ENCODE results near the gene SLC7A8. TPM values are rescaled to one million over a fixed set of nuclear protein-coding genes. Genes with fewer than 3 reads are reported as not detected.

SLC7A8 gene
- total and polyA plus RNA-seq, 10 of the 15 experiments (the other 5 are each of a cell fraction or from before 2014, with no cell fraction given): 0.06 to 0.28 (median 0.21) TPM; not detected in 7

- H3K4me3 ChIP-seq: no peak overlapping the region
- no peak overlapping the region for H3K9ac ChIP-seq (ENCODE audit: control insufficient read depth, insufficient read depth, low read length)
- ChIA-PET SMC1A (ENCODE audit: uncharacterized antibody, unreplicated experiment) (interaction anchor here (0.6 to 1.6 kb wide), 4 partner anchors 11 to 257 kb away, joined by 3 to 4 read pairs (median 3); no protein-coding TSS in a partner anchor), POLR2A (no interaction called here), RAD21 (ENCODE audit: unreplicated experiment) (interaction anchor here (1.1 kb wide), 1 partner anchor 177 kb away, joined by 4 read pairs; no protein-coding TSS in a partner anchor), CTCF (interaction anchor here (0.5 to 6.4 kb wide), 5 partner anchors 54 to 268 kb away, joined by 3 to 127 read pairs (median 4); partner anchors contain the start of gene SLC7A8)
- no TSS peak for BruUV-seq (replicated peaks)
- H4K20me1 ChIP-seq (ENCODE audit: control insufficient read depth, insufficient read depth): no peaks in the 10 kb centered on the region
- no peaks in the 10 kb centered on the region; a peak in 3 of 4 replicates for H3K27me3 ChIP-seq (replicated peaks in 1 of 2; ENCODE audit: control insufficient read depth in 2 of 2, insufficient read depth in 2 of 2, low read length in 1 of 2)
- 56% methylated on average over 8 of the region's 8 CpGs for WGBS (ENCODE audit: insufficient coverage, insufficient replicate concordance, low lambda C conversion rate, missing lambda C conversion rate)
- no peak for DNase-seq (ENCODE audit: low read depth, low spot score)
- in situ Hi-C loops (cut with MboI) (loop anchor here (10.0 kb wide), 1 partner anchor 61 kb away; the partner anchor contains the start of gene SLC7A8), intact Hi-C loops (cut with micrococcal nuclease; ENCODE audit: unreplicated experiment) (no loop called here)
- no peak overlapping the region for H2AFZ ChIP-seq (ENCODE audit: control insufficient read depth, low read depth, low read length)
- FAIRE-seq: no peak
- peaks cover 20% of the 10 kb centered on the region for H3K4me1 ChIP-seq (ENCODE audit: control insufficient read depth, insufficient read depth, low read length)
- no peaks in the 10 kb centered on the region for H3K79me2 ChIP-seq (ENCODE audit: control insufficient read depth, insufficient read depth, low read length)
- no peaks in the 10 kb centered on the region for H3K9me3 ChIP-seq (replicated peaks; ENCODE audit: control insufficient read depth, insufficient read depth, low read length)
- H3K36me3 ChIP-seq (ENCODE audit: control insufficient read depth in 2 of 2, insufficient read depth in 2 of 2, low read length in 1 of 2): no peaks in the 10 kb centered on the region
- ATAC-seq: no peak
- H3K27ac ChIP-seq (ENCODE audit: control insufficient read depth, insufficient read depth): no peak overlapping the region
- TF ChIP-seq LARP7 (IDR thresholded peaks at IDR 0.05): no peak
- no peak for TF ChIP-seq IRF4 (IDR thresholded peaks at IDR 0.05; ENCODE audit: low read depth, low read length)
- TF ChIP-seq NRF1 (conservative IDR thresholded peaks at IDR 0.05; ENCODE audit: low read depth, low read length): no peak
- no peak for TF ChIP-seq IKZF1 (conservative IDR thresholded peaks at IDR 0.05)
- TF ChIP-seq JUNB (IDR thresholded peaks at IDR 0.05): no peak
- no peak for TF ChIP-seq ZZZ3 (IDR thresholded peaks at IDR 0.05; ENCODE audit: control insufficient read depth, insufficient read length, low read depth)
- no peak for TF ChIP-seq SIN3A (IDR thresholded peaks at IDR 0.05; ENCODE audit: low read depth, low read length)
- TF ChIP-seq DPF2 (IDR thresholded peaks at IDR 0.05): no peak
- no peak overlapping the region for H3K4me2 ChIP-seq (ENCODE audit: control insufficient read depth, insufficient read depth)
These were observed 60.0 kb downstream of the SLC7A8 start for GRCh38 chr14:23123419-23123818.

- ChIA-PET RAD21 (ENCODE audit: unreplicated experiment) (interaction anchor here (0.9 to 2.2 kb wide), 5 partner anchors 45 to 258 kb away, joined by 3 to 15 read pairs (median 7); partner anchors contain the start of gene PABPN1), POLR2A (no interaction called here), SMC1A (ENCODE audit: uncharacterized antibody, unreplicated experiment) (interaction anchor here (1.9 to 3.2 kb wide), 6 partner anchors 16 to 258 kb away, joined by 4 to 34 read pairs (median 12); partner anchors contain the start of gene SLC7A8), CTCF (interaction anchor here (0.8 to 6.4 kb wide), 19 partner anchors 8 to 438 kb away, joined by 3 to 127 read pairs (median 23); partner anchors contain the start of genes ACIN1, C14orf119, PABPN1 and SLC7A8)
- FAIRE-seq (no peak), DNase-seq (ENCODE audit: low read depth, low spot score) (no peak), ATAC-seq (no peak)
- intact Hi-C loops (cut with micrococcal nuclease; ENCODE audit: unreplicated experiment) (no loop called here), in situ Hi-C loops (cut with MboI) (loop anchor here (10.0 kb wide), 1 partner anchor 63 kb away; the partner anchor contains the start of gene SLC7A8)
- Histone ChIP-seq H3K79me2 (ENCODE audit: control insufficient read depth, insufficient read depth, low read length) (no peaks in the 10 kb centered on the region), H3K4me2 (ENCODE audit: control insufficient read depth, insufficient read depth) (no peak overlapping the region), H3K4me1 (ENCODE audit: control insufficient read depth, insufficient read depth, low read length) (peaks cover 20% of the 10 kb centered on the region), H2AFZ (ENCODE audit: control insufficient read depth, low read depth, low read length) (no peak overlapping the region), H3K4me3 (no peak overlapping the region), H3K27me3 (replicated peaks in 1 of 2; ENCODE audit: control insufficient read depth in 2 of 2, insufficient read depth in 2 of 2, low read length in 1 of 2) (no peaks in the 10 kb centered on the region; a peak in 2 of 4 replicates), H4K20me1 (ENCODE audit: control insufficient read depth, insufficient read depth) (no peaks in the 10 kb centered on the region), H3K9ac (ENCODE audit: control insufficient read depth, insufficient read depth, low read length) (no peak overlapping the region), H3K27ac (ENCODE audit: control insufficient read depth, insufficient read depth) (no peak overlapping the region), H3K9me3 (replicated peaks; ENCODE audit: control insufficient read depth, insufficient read depth, low read length) (no peaks in the 10 kb centered on the region), H3K36me3 (ENCODE audit: control insufficient read depth in 2 of 2, insufficient read depth in 2 of 2, low read length in 1 of 2) (no peaks in the 10 kb centered on the region)
- BruUV-seq (replicated peaks): no TSS peak
- WGBS (ENCODE audit: insufficient coverage, insufficient replicate concordance, low lambda C conversion rate, missing lambda C conversion rate): 91% methylated on average over 6 of the region's 6 CpGs
- TF ChIP-seq MYC (IDR thresholded peaks at IDR 0.05; ENCODE audit: insufficient read depth, insufficient read length, insufficient replicate concordance, low read length, severe bottlenecking) (no peak), MEF2A (IDR thresholded peaks at IDR 0.05; ENCODE audit: insufficient read depth, low read depth, low read length) (no peak), KAT2A (conservative IDR thresholded peaks at IDR 0.05; ENCODE audit: control insufficient read depth, low read depth, low read length) (no peak), ZBTB40 (IDR thresholded peaks at IDR 0.05; ENCODE audit: borderline replicate concordance) (no peak), RELA (IDR thresholded peaks at IDR 0.05; ENCODE audit: borderline replicate concordance, partially characterized antibody) (no peak), SUZ12 (IDR thresholded peaks at IDR 0.05; ENCODE audit: unreplicated experiment) (no peak), ZNF24 (IDR thresholded peaks at IDR 0.05) (no peak)
These were observed 61.4 kb downstream of the SLC7A8 start for GRCh38 chr14:23122086-23122485.

All from GM12878 (cell line).